Central memory CD4-positive, alpha-beta T cell (primary cell): Measurements from ENCODE around the gene PLCD1.
"Not testable (repeated sequence)": the region's sequence is repeated elsewhere in the genome, so short reads cannot be mapped to it uniquely, and the experiment has no call there.

ENCODE experiments used
- DNase-seq: peaks from one replicate; pipeline ENCODE4 v3.0.0; 2022
- total RNA-seq, 3 experiments: gene quantifications; one replicate each; lab custom pipeline; 2026; lab: John Stamatoyannopoulos, UW

The PLCD1 gene
- total RNA-seq = 2.6 to 119 (median 59.8) reads per million in 3 experiments

GRCh38 chr3:38029400-38030125 is at the start of gene PLCD1:
Gene PLCD1, minus strand, starts transcription at chr3:38029642. Its CDS starts 103 bp downstream, at chr3:38029539.
- peak; percentile 28 for DNase-seq

GRCh38 chr3:38077073-38077472 is 47.6 kb upstream of the PLCD1 start:
- DNase-seq = not testable (repeated sequence)

- no peak for DNase-seq
Observed at GRCh38 chr3:38070013-38070412, 40.6 kb upstream of the PLCD1 start.

- DNase-seq = no peak
Observed at GRCh38 chr3:38067508-38068233, 38.2 kb upstream of the PLCD1 start.

GRCh38 chr3:38064453-38064852 is 35.0 kb upstream of the PLCD1 start:
- DNase-seq = not testable (repeated sequence)

- no peak for DNase-seq
Observed at GRCh38 chr3:38062809-38063208, 33.4 kb upstream of the PLCD1 start.

- no peak for DNase-seq
Observed at GRCh38 chr3:38059591-38059990, 30.1 kb upstream of the PLCD1 start.

- DNase-seq = no peak
Observed at GRCh38 chr3:38059148-38059547, 29.7 kb upstream of the PLCD1 start.

- DNase-seq = no peak
Observed at GRCh38 chr3:38054499-38055001, 25.1 kb upstream of the PLCD1 start.

GRCh38 chr3:38053813-38054498 is 24.5 kb upstream of the PLCD1 start:
- DNase-seq = not testable (repeated sequence)

- DNase-seq = not testable (repeated sequence)
Observed at GRCh38 chr3:38053286-38053685, 23.8 kb upstream of the PLCD1 start.

- no peak for DNase-seq
Observed at GRCh38 chr3:38051131-38051530, 21.7 kb upstream of the PLCD1 start.

GRCh38 chr3:38049358-38050126 is 20.1 kb upstream of the PLCD1 start:
- no peak for DNase-seq

GRCh38 chr3:38047896-38048295 is 18.5 kb upstream of the PLCD1 start:
- no peak for DNase-seq

GRCh38 chr3:38046821-38047220 is 17.4 kb upstream of the PLCD1 start:
- no peak for DNase-seq

- no peak for DNase-seq
Observed at GRCh38 chr3:38046027-38046426, 16.6 kb upstream of the PLCD1 start.

- no peak for DNase-seq
Observed at GRCh38 chr3:38043486-38043885, 14.0 kb upstream of the PLCD1 start.

- DNase-seq = no peak
Observed at GRCh38 chr3:38040401-38040800, 11.0 kb upstream of the PLCD1 start.

GRCh38 chr3:38039899-38040261 is 10.4 kb upstream of the PLCD1 start:
- peak; percentile 73 for DNase-seq

GRCh38 chr3:38039101-38039898 is 9.9 kb upstream of the PLCD1 start, which contains the start of gene DLEC1:
Gene DLEC1, plus strand, starts transcription at chr3:38039208. Its CDS starts 18 bp downstream, at chr3:38039226.
- peak; percentile 91 for DNase-seq

- peak; percentile 81 for DNase-seq
Observed at GRCh38 chr3:38038447-38038911, 9.0 kb upstream of the PLCD1 start.
